ENCODE measurements around the gene DNAJC10. TPM values are rescaled to one million over a fixed set of nuclear protein-coding genes. Genes with fewer than 3 reads are reported as not detected.

DNAJC10 gene
- total RNA-seq, 2 donors from 2014 or later: 42.8 to 52.9 TPM

DNA sequence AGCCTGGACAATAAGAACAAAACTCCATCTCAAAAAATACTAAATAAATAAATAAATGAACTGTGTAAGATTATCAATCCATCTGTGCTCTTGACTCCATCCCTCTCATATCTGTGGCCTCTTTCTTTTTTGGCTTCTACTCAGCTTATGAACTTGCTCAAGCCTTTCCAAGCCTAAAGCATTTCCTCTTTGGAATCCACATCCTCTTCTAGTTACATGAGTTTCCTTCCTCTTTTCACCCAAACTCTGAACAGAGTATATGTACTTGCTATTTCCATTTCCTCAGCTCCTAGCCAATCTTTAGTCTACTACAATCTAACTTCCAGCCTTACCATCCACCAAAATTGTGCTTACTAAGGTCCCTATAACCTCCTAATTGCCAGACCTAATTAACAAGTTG, 2.5 kb upstream of the DNAJC10 start:
- TF ChIP-seq POLR2A (IDR thresholded peaks at IDR 0.05) (no peak), POLR2AphosphoS5 (IDR thresholded peaks at IDR 0.05) (no peak)
- TF ChIP-seq, protein P1, sequence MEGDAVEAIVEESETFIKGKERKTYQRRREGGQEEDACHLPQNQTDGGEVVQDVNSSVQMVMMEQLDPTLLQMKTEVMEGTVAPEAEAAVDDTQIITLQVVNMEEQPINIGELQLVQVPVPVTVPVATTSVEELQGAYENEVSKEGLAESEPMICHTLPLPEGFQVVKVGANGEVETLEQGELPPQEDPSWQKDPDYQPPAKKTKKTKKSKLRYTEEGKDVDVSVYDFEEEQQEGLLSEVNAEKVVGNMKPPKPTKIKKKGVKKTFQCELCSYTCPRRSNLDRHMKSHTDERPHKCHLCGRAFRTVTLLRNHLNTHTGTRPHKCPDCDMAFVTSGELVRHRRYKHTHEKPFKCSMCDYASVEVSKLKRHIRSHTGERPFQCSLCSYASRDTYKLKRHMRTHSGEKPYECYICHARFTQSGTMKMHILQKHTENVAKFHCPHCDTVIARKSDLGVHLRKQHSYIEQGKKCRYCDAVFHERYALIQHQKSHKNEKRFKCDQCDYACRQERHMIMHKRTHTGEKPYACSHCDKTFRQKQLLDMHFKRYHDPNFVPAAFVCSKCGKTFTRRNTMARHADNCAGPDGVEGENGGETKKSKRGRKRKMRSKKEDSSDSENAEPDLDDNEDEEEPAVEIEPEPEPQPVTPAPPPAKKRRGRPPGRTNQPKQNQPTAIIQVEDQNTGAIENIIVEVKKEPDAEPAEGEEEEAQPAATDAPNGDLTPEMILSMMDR (IDR thresholded peaks at IDR 0.05): no peak
- DNase-seq (ENCODE audit: low spot score): no peak
- Histone ChIP-seq H3K27me3 (replicated peaks; ENCODE audit: insufficient read depth) (no peaks in the 10 kb centered on the region), H3K4me1 (replicated peaks) (no peaks in the 10 kb centered on the region), H3K4me3 (no peak overlapping the region), H3K9me3 (no peaks in the 10 kb centered on the region), H3K36me3 (no peaks in the 10 kb centered on the region), H3K27ac (no peak overlapping the region)
- intact Hi-C loops (cut with DNase I): no loop called here

- Histone ChIP-seq H3K36me3 (no peaks in the 10 kb centered on the region), H3K9me3 (no peaks in the 10 kb centered on the region), H3K4me1 (replicated peaks) (no peaks in the 10 kb centered on the region), H3K27ac (peak overlapping the region; percentile 80 to 82), H3K27me3 (replicated peaks; ENCODE audit: insufficient read depth) (no peaks in the 10 kb centered on the region), H3K4me3 (peak overlapping the region; percentile 71 to 77)
- TF ChIP-seq, protein P1 (IDR thresholded peaks at IDR 0.05): peak in 1 of 4 experiments; percentile 9
- TF ChIP-seq POLR2A (IDR thresholded peaks at IDR 0.05) (no peak), POLR2AphosphoS5 (IDR thresholded peaks at IDR 0.05) (peak; percentile 20)
- DNase-seq (ENCODE audit: low spot score): no peak
- 2% methylated on average over 9 of the region's 9 CpGs for WGBS
- intact Hi-C loops (cut with DNase I): no loop called here
Observed at GRCh38 chr2:182715121-182715891, 751 bp upstream of the DNAJC10 start.

DNA sequence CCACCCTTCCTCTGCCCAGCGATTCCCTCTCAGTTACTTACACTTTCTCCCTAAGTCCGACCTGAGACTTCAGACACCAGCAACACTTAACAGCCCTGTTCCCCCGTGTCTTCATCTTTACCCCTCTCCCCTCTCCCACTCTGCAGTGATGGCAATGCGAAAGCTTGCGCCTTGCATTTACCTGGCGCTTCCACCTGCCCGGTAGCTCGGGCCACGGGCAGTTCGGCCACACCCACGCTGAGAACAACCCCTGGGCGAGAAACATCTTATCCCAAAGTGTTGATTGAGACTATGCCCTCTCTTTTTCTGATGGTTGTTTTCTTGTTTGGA, 558 bp downstream of the DNAJC10 start:
- no peaks in the 10 kb centered on the region for H3K36me3 ChIP-seq
- H3K4me1 ChIP-seq (replicated peaks): no peaks in the 10 kb centered on the region
- peak overlapping the region; percentile 80 to 82 for H3K27ac ChIP-seq
- 1% methylated on average over 12 of the region's 12 CpGs for WGBS
- peak; percentile 13 for DNase-seq (ENCODE audit: low spot score)
- intact Hi-C loops (cut with DNase I): no loop called here
- no peaks in the 10 kb centered on the region for H3K9me3 ChIP-seq
- TF ChIP-seq POLR2AphosphoS5 (IDR thresholded peaks at IDR 0.05) (no peak), POLR2A (IDR thresholded peaks at IDR 0.05) (no peak)
- TF ChIP-seq, protein P1 (IDR thresholded peaks at IDR 0.05): no peak
- H3K4me3 ChIP-seq: peak overlapping the region; percentile 71 to 77
- H3K27me3 ChIP-seq (replicated peaks; ENCODE audit: insufficient read depth): no peaks in the 10 kb centered on the region

GRCh38 chr2:182717416-182717815, 1.4 kb downstream of the DNAJC10 start:
- H3K4me3 ChIP-seq: no peak overlapping the region
- no peaks in the 10 kb centered on the region for H3K36me3 ChIP-seq
- intact Hi-C loops (cut with DNase I): no loop called here
- 57% methylated on average over 2 of the region's 2 CpGs for WGBS
- H3K27me3 ChIP-seq (replicated peaks; ENCODE audit: insufficient read depth): no peaks in the 10 kb centered on the region
- DNase-seq (ENCODE audit: low spot score): no peak
- H3K27ac ChIP-seq: no peak overlapping the region
- no peaks in the 10 kb centered on the region for H3K9me3 ChIP-seq
- no peaks in the 10 kb centered on the region for H3K4me1 ChIP-seq (replicated peaks)
- TF ChIP-seq POLR2A (IDR thresholded peaks at IDR 0.05) (no peak), POLR2AphosphoS5 (IDR thresholded peaks at IDR 0.05) (no peak)
- TF ChIP-seq, protein P1 (IDR thresholded peaks at IDR 0.05): no peak

- TF ChIP-seq, protein P1 (IDR thresholded peaks at IDR 0.05): no peak
- TF ChIP-seq POLR2A (IDR thresholded peaks at IDR 0.05): no peak
- TF ChIP-seq POLR2AphosphoS5 (IDR thresholded peaks at IDR 0.05): no peak
- Histone ChIP-seq H3K4me1 (replicated peaks) (no peaks in the 10 kb centered on the region), H3K27me3 (replicated peaks; ENCODE audit: insufficient read depth) (no peaks in the 10 kb centered on the region), H3K27ac (no peak overlapping the region), H3K4me3 (no peak overlapping the region), H3K9me3 (no peaks in the 10 kb centered on the region), H3K36me3 (no peaks in the 10 kb centered on the region)
- DNase-seq (ENCODE audit: low spot score): no peak
- intact Hi-C loops (cut with DNase I): no loop called here
Observed at GRCh38 chr2:182717816-182718215, 1.8 kb downstream of the DNAJC10 start.

All from prostate gland (tissue), 2 donors.